Tibial nerve (tissue), 4 donors: Measurements from ENCODE around the gene ARID1B.

ENCODE experiments used
- EP300 ChIP-seq, 2 donors: sonication (generic); formaldehyde crosslinking; IDR thresholded peaks; one replicate each; pipeline ENCODE4 v1.6.1; 2017; ENCODE audit warnings: antibody characterized with exemption in 2 of 2, mild to moderate bottlenecking in 1 of 2
- POLR2A ChIP-seq, 2 donors: fragments of 450-650 bp; IDR thresholded peaks; one replicate each; pipeline ENCODE4 v1.6.1; 2017; ENCODE audit warnings: antibody characterized with exemption in 2 of 2, mild to moderate bottlenecking in 2 of 2, moderate library complexity in 2 of 2
- TF ChIP-seq, protein P1 (sequence below), 5 experiments: fragments of 200-600 bp in 3 of 5; fragments of 450-650 bp in 2 of 5; sonication (generic) in 3 of 5; IDR thresholded peaks; one replicate each; pipeline ENCODE4 v1.5.1; 2016 to 2019; ENCODE audit warnings: antibody characterized with exemption in 5 of 5, mild to moderate bottlenecking in 3 of 5, moderate library complexity in 2 of 5

GRCh38 chr6:156747715-156748114, 29.5 kb upstream of the ARID1B start:
- TF ChIP-seq, protein P1, sequence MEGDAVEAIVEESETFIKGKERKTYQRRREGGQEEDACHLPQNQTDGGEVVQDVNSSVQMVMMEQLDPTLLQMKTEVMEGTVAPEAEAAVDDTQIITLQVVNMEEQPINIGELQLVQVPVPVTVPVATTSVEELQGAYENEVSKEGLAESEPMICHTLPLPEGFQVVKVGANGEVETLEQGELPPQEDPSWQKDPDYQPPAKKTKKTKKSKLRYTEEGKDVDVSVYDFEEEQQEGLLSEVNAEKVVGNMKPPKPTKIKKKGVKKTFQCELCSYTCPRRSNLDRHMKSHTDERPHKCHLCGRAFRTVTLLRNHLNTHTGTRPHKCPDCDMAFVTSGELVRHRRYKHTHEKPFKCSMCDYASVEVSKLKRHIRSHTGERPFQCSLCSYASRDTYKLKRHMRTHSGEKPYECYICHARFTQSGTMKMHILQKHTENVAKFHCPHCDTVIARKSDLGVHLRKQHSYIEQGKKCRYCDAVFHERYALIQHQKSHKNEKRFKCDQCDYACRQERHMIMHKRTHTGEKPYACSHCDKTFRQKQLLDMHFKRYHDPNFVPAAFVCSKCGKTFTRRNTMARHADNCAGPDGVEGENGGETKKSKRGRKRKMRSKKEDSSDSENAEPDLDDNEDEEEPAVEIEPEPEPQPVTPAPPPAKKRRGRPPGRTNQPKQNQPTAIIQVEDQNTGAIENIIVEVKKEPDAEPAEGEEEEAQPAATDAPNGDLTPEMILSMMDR (IDR thresholded peaks at IDR 0.05): no peak
- no peak for TF ChIP-seq EP300 (IDR thresholded peaks at IDR 0.05)
- TF ChIP-seq POLR2A (IDR thresholded peaks at IDR 0.05): no peak
